NCI-H2107 (cell line): ENCODE data around the gene TRAPPC10.

Experiments used
- DNase-seq: peaks from one replicate; lab custom pipeline; 2025; lab: John Stamatoyannopoulos, UW

TRAPPC10 gene

GRCh38 chr21:44003307-44003966 lies 8.7 kb upstream of the TRAPPC10 start:
- DNase-seq, result no peak

- DNase-seq, result no peak
Measured at GRCh38 chr21:44005071-44005470, 7.0 kb upstream of the TRAPPC10 start.

- no peak for DNase-seq
Measured at GRCh38 chr21:44005593-44005992, 6.5 kb upstream of the TRAPPC10 start.

GRCh38 chr21:44006017-44006619 lies 6.0 kb upstream of the TRAPPC10 start:
- DNase-seq, result no peak

- no peak for DNase-seq
Measured at GRCh38 chr21:44006656-44007055, 5.5 kb upstream of the TRAPPC10 start.

- no peak for DNase-seq
Measured at GRCh38 chr21:44010429-44010828, 1.7 kb upstream of the TRAPPC10 start.

- no peak for DNase-seq
Measured at GRCh38 chr21:44011123-44011522, 986 bp upstream of the TRAPPC10 start.

GRCh38 chr21:44012474-44013379 lies 618 bp downstream of the TRAPPC10 start:
- DNase-seq, result no peak

GRCh38 chr21:44013380-44014088 lies 1.4 kb downstream of the TRAPPC10 start:
- no peak for DNase-seq

GRCh38 chr21:44017601-44018000 lies 5.5 kb downstream of the TRAPPC10 start:
- DNase-seq, result no peak

GRCh38 chr21:44018127-44018526 lies 6.0 kb downstream of the TRAPPC10 start:
- no peak for DNase-seq

- no peak for DNase-seq
Measured at GRCh38 chr21:44018813-44019567, 6.9 kb downstream of the TRAPPC10 start.

GRCh38 chr21:44019568-44019958 lies 7.5 kb downstream of the TRAPPC10 start:
- no peak for DNase-seq

- DNase-seq, result no peak
Measured at GRCh38 chr21:44020551-44020950, 8.4 kb downstream of the TRAPPC10 start.

- no peak for DNase-seq
Measured at GRCh38 chr21:44021064-44021463, 9.0 kb downstream of the TRAPPC10 start.

GRCh38 chr21:44024257-44024656 lies 12.1 kb downstream of the TRAPPC10 start:
- no peak for DNase-seq

- DNase-seq, result no peak
Measured at GRCh38 chr21:44024887-44025353, 12.8 kb downstream of the TRAPPC10 start.

- DNase-seq, result no peak
Measured at GRCh38 chr21:44027607-44028286, 15.6 kb downstream of the TRAPPC10 start.

GRCh38 chr21:44028287-44028659 lies 16.2 kb downstream of the TRAPPC10 start:
- DNase-seq, result no peak

GRCh38 chr21:44029460-44030087 lies 17.5 kb downstream of the TRAPPC10 start:
- no peak for DNase-seq
